Urothelium cell line (cell line): ENCODE results near the gene HPN.
"Not testable (repeated sequence)": the region's sequence is repeated elsewhere in the genome, so short reads cannot be mapped to it uniquely, and the experiment has no call there.

Experiments
- DNase-seq: peaks from one replicate; pipeline ENCODE4 v3.0.0; 2011; ENCODE audit warnings: low spot score, mixed read lengths
- FAIRE-seq: peaks from 2 replicates; lab custom pipeline; 2011; peaks lifted over from hg19 to GRCh38; lab: Jason Lieb, UNC

The HPN gene

DNA sequence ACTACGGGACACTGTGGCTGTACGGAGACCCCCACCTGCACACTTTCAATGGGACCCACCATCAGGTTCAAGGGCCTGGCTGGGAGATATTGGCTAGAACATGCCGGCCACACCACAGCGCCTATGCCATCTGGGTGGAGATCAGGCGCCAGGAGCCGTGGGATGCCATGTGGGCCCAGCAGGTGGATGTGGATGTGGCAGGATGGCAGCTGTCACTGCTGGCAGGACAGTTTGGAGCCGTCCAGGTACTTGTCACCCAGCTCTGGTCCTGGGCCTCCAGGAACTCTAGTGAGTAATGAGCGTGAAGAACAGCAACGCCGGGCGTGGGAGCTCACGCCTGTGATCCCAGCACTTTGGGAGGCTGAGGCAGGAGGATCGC is 58.4 kb downstream of the HPN start:
- DNase-seq = no peak
- FAIRE-seq = no peak

DNA sequence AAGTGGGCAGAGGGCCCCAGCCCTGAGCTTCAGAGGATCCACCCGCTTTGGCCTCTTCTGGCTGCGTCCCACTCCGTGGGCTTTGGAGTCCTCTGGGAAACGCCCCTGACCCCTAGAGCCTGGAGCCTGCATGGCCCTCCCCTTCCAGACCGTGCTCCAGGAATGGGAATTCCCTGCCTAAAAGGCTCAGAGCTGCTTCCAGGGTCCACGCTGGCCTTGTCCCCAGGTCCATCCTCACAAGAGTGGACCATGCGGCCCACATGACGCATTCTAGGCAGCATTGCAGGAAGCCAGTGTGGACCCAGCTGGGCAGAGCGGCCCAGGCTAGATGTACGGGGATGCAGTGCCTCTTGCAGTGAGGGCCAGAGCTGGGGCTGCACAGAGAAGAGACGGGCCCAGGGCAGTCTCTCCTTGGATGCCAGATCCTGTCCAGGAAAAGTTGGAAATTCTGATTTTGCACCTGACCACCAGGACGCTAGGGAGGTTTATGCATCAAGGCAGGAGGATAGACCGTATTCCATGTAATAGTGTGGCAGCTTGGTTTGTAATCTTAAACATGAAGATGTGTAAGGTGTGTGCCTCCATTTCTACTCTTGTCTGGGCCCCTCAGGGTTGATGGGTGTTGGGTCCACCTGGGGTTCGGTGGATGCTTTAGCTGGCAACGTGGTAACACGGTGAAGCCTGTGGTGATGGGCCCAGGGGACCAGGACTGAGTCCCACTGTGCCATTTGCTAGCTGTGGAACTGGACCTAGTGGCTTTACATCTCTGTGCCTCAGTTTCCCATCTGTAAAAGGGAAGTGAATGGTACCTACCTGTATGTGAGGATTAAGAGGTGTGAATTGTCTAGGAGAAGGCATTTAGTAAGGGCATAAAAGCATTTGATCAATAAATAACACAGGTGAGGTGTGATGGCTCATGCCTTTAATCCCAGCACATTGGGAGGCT is 59.3 kb downstream of the HPN start:
- FAIRE-seq (no peak), DNase-seq (no peak)

DNA sequence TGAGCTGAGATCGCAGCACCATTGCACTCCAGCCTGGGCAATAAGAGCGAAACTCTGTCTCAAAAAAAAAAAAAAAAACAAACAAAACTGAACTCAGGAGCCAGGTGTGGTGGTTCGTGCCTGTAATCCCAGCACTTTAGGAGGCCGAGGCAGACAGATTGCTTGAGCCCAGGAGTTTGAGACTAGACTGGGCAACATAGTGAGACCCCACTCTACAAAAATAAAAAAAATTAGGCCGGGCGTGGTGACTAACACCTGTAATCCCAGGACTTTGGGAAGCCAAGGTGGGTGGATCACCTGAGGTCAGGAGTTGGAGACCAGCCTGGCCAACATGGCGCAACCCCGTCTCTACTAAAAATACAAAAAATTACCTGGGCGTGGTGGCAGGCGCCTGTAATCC is 60.4 kb downstream of the HPN start:
- FAIRE-seq, DNase-seq: not testable (repeated sequence)

DNA sequence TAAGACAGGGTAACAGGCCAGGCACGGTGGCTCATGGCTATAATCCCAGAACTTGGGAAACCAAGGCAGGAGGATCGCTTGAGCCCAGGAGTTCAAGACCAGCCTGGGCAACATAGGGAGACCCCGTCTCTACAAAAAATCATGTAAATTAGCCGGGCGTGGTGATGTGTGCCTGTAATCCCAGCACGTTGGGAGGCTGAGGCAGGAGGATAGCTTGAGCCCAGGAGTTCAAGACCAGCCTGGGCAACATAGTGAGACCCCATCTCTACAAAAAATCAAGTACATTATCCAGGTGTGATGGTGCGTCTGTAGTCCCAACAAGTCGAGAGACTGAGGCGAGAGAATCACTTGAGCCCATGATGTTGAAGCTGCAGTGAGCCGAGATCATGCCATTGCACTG is 62.1 kb downstream of the HPN start:
- FAIRE-seq, DNase-seq: not testable (repeated sequence)

DNA sequence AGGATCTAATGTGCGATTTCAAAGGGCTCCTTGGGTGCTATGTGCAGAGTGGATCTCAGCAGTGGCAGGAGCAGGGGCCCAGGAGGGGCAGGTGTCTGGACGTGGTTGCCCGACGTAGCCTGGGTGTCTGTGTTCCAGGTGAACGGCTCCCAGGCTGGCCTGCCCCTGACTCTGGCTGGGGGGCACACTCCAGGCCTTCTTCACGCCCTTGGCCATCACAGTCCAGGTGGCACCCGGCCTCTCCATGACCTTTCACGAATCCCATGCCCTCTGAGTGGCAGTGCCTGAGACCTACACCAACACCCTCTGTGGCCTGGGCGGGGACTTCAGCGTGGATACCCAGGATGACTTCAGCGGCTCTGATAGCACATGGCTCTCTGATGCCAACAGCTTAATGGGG is 62.8 kb downstream of the HPN start:
- FAIRE-seq (no peak), DNase-seq (no peak)

DNA sequence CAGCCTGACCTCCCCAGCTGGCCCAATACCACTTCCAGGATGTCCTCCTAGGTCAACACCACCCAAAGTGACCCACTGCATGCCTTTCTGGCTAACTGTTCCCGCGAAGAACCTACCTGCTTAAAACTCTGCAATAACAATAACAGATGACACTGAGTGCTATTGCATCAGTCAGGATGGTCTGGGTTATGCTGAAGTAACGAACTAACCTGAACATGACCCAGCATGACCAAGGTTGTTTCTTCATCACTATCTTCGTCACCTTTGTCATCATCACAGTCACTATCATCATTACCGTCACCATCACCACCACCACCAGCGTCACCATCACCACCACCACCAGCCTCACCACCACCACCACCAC is 63.5 kb downstream of the HPN start:
- FAIRE-seq (no peak), DNase-seq (no peak)

DNA sequence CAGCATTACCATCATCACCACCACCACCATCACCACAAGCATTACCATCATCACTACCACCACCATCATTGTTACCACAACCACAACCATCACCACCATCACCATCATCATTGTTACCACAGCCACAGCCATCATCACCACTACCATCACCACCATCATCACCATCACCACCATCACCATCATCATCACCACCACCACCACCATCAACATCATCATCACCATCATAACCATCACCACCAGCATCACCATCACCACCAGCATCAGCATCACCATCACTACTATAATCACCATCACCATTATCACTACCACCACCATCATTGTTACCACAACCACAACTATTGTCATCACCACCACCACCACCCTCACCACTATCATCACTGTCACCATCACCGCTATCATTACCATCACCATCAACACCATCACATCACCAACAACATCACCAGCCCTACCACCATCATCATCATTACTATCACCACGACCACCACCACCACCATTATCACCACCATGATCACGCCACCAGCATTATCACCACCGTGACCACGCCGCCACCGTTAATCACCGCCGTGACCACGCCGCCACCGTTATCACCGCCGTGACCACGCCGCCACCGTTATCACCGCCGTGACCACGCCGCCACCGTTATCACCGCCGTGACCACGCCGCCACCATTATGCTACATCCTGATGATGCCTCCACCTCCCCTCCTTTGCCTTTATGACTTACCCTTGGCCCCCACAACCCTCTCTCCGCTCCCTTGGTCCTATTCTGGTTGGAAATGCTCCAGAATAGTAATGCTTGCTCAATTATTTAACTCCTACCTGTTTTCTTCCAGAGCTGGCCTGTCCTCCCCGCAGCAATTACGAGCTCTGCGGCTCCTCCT is 64.1 kb downstream of the HPN start:
- DNase-seq = no peak
- FAIRE-seq = peak; percentile 99

DNA sequence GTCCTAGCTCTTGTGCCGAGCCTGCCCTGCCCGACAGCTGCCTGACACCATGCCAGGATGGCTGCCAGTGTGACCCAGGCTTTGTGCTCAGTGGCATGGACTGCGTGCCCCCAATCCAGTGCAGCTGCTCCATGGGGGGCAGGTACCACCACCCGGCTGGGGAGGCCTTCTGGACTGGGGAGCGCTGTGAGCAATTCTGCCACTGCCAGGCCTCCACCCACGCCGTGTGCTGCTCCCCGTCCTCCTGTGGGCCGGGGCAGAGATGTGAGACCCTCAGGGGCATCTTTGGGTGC is 64.7 kb downstream of the HPN start:
- FAIRE-seq = no peak
- no peak for DNase-seq

DNA sequence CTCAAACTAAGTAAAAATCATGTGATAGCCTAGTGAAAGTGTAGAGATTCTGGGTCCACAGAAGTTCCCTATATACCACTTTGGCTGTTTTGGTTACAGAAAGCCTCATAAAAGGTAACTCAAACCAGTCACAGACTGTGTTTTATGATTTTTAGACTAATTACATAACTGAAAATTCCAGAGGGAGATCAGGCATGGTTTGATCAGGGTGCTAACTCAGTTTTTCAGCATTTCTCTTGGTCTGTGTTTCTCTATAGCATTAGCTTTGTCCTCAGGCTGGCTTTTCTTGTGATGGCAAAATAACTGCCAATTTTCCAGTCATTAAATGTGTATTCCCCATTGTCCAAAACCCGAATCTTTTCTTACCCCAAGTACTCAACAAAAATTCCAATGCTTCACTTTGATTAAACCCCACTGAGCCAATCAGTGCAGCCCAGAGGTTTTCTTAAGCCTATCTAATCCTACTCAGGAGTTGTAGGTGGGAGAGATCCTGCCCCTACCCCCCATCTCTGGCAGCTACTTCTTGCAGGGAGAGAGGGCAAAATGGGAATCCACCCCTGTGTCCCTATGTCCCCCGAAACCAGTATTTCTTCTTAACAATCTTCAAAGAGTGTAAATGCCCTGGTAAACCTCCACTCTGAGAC is 65.5 kb downstream of the HPN start:
- FAIRE-seq (no peak), DNase-seq (no peak)

DNA sequence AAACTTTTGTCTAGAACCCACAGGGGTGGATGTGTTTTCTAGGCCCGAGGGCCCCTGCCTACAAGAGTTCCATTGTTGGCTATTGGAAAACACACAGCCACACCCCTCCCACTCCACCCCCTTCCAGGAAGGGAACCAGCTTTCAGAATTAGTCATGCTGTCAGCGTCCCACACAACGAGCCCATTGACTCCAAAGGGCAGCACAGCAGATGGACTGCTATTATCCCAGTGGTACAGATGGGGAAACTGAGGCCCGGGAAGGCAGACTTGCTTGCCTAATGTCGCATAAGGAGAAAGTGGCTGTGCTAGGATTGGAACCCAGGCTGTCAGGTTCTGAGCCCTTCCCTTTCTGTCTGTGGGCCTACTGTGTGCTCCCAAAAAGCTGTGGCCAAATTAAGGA is 66.0 kb downstream of the HPN start:
- DNase-seq = peak; percentile 79
- no peak for FAIRE-seq

DNA sequence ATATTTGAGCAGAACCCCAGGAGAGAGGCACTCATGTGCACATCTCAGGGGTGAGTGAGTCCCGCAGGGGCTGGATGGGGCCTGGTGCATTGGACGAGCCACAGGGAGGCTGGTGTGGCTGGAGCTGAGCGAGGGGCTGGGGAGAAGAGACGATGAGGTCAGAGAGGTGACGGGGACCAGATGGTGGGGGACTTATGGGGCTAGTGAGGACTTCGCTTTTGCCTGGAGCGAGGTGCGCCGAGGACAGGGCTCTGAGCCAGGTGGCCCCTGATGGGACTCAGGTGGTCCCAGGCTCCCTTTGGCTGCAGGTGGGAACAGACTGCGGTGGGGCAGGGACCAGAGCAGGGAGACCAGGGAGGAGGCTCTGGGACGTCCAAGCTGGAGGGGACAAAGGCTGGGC is 67.2 kb downstream of the HPN start:
- FAIRE-seq (no peak), DNase-seq (no peak)

DNA sequence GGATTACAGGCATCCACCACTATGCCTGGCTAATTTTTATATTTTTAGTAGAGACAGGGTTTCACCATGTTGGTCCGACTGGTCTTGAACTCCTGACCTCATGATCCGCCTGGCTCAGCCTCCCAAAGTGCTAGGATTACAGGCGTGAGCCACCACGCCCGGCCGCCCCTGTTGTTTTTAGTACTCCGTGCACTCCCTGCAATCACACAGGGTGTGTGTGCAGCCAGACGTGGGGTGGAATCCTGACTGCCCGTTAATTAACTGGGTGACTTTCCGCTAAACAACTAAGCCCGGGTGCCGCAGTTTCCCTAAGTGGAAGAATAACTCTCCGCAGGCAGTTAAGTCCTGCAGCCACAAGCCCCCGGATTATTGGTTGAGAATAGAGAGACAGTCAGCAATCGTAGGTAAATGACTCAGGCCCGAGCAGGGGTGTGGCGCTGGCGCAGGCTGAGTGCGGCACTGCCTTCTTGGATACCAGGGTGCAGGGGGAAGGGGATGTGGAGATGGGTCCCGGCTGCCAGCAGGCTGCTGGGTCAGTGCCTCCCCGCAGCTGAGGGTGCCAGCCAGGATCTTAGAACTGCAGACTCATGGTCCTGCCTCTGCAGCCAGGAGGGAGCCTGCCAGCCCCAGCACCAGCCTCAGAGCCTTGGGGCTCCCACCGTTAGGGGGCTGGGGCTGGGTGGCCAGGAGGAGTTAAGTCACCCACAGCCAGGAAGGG is 68.0 kb downstream of the HPN start:
- DNase-seq (peak; percentile 85), FAIRE-seq (peak; percentile 48)

DNA sequence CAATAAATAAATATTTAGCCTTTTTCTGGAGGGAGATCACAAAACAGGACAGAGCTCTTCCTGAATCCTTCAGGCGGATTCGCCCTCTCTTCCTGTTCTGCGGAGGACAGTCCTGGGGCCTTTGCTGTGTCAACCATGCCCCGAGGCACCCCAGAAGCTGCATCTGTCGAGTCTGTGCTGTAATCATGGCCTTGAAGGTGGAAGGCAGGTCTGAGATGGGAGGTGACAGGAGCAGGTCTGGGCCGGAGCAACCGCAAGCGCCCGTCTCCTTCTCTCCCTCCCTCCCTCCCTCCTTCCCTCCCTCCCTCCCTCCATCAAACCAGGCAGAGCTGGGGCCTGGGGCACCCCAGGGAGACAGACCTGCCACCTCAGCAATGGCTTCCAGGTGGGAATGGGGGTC is 69.5 kb downstream of the HPN start:
- no peak for DNase-seq
- no peak for FAIRE-seq

DNA sequence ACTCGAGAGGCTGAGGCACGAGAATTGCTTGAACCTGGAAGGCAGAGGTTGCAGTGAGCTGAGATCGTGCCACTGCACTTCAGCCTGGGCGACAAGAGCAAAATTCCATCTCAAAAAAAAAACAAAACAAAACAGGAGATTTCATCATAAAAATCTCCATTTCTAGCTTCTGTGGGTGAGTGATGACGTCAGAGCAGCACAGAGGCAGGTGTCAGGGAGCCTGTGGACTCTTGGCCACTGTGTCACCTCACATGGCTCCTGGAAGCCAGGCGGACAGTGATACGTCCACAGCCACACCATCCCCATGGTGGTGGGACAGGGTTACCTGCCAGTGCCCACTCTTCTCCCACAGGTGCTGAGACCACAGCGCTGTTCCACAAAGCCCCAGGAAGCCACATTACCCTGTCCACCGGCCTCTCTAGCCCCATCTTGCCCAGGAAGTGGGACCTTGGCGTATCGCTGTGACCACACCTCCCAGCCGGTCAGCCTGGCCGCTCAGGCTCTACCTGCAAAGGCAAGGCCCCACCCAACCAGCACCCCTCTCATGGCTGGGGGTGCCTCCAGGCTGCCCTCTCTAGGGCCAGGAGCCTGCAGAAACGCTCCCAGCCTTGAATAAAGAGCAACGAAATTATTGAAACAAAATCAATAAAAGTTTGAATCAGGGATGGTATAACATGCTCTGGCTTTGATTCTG is 71.6 kb downstream of the HPN start:
- no peak for DNase-seq
- FAIRE-seq = no peak

DNA sequence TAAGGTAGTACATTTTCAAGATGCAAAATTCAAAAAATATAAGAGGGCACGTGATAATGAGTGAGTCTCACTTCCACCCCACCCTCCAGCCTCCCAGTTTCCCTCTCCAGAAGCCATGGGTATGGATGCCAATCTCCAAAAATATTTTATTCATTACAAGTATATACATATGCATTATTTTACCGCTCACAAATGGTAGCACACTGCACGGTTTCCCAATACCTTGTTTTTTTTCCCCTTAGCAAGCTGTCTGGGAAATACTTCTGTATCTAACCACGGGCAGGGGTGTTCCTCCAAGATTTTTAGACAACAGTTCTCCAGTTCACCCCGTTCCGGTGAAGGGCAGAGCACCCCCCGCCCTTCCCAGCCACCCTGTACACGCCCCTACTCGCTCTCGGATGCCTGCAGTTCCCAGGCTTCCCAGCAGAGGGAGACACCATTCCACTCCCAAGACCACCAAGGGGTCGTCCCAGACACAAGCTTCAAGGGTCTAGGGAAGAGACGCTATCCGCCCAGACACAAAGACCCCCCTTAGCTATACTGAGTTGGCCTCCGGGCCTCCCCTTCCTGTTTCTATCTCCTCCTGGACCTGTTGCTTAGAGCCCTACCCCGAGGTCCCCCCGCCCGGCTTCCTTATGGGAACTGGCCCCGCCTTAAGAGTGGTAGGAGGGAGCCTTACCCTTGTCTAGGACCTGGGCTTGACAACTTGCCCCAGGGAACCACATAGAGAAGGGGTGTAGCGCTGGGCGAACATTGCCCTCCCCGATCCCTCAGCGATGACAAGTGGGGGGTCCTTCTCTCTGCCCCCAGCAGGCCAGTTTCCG is 73.0 kb downstream of the HPN start:
- peak; percentile 81 for DNase-seq
- no peak for FAIRE-seq

DNA sequence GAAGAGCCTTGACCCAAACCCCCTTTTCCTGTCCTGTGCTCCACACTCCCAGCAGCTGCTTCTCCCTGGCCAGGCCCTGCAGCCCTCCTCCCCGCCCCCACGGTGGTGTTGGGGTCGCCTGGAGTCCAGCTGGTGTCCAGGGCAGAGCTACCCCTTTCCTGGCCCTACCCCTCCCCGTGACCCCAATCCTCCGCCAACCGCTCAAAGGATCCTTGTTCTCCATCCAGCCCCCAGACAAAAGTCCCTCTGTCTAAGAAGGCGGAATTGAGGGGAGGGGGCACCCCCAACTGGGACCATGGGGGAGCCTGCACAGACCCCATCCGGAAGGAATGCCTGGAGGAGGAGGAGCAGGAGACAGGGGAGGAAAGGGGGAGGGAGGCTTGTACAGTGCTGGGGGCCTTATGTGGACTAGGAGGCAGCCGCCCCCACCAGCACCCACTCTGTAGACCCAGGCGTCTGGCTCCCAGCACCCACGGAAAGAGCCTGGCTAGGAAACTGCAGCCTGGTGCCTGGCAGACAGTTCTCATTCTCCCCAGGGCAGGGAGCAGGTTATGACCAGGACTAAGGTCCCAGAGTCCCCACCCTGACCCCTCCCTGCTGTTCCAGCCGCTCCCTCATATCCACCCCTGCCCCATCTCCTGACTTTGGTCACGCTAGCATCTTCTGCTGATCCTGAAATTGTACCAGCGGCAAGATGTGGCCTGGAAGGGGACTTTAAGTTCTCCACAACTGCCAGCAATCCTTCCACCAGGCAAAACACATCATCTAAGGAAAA is 73.8 kb downstream of the HPN start, which contains the start of gene FXYD3:
FXYD3 (plus strand) TSS at position 647 of the 775 bp plus-strand sequence. CDS start 3,554 bp downstream, outside the sequence.
- FAIRE-seq (no peak), DNase-seq (no peak)
